SK-N-SH treated with all-trans-retinoic acid at 6 μM for 48 hours (cell line): Measurements from ENCODE around the gene ACAA1.

Experiments
- ISL1 ChIP-seq: fragments of 250-450 bp; sonication (Bioruptor Pico); IDR thresholded peaks from 2 replicates; pipeline ENCODE4 v2.1.2; 2022; ENCODE audit warnings: mild to moderate bottlenecking, moderate library complexity
- PATZ1 ChIP-seq: fragments of 250-450 bp; sonication (Bioruptor Pico); IDR thresholded peaks from 2 replicates; pipeline ENCODE4 v1.8.0; 2020; ENCODE audit warnings: mild to moderate bottlenecking, moderate library complexity, borderline replicate concordance
- RARB ChIP-seq: fragments of 250-450 bp; sonication (Bioruptor Pico); IDR thresholded peaks from 2 replicates; pipeline ENCODE4 v1.8.0; 2021; ENCODE audit warnings: mild to moderate bottlenecking, moderate library complexity

- no peak for TF ChIP-seq ISL1 (CRISPR knock-in tag)
- no peak for TF ChIP-seq PATZ1 (CRISPR knock-in tag)
- TF ChIP-seq RARB (CRISPR knock-in tag), result no peak
These were observed 27.1 kb upstream of the ACAA1 start for GRCh38 chr3:38163841-38164642.
